ENCODE results near the gene COL15A1. TPM values are rescaled to one million over a fixed set of nuclear protein-coding genes. Genes with fewer than 3 reads are reported as not detected.

COL15A1 gene
- total and polyA plus RNA-seq, 5 donors from 2014 or later: 0.03 to 0.10 (median 0.06) TPM; not detected in 2

DNA sequence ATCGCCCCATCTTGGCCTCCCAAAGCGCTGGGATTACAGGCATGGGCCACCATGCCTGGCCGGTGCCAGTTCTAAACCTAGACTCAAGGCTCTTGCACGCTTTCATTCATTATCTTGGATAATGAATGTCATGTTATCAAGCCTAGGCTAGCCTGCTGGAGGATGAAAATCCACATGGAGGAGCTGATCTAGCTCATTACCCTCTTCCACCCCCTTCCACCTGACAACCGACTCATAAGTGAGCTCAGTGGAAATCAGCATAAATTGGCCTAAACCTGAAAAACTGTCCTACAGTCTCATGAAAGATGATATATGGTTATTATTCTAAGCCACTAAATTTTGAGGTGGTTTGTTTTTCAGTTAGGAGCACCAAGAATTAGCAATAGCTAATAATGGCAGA is 157.6 kb downstream of the COL15A1 start:
- Histone ChIP-seq H3K36me3 (ENCODE audit: control insufficient read depth, insufficient read depth, low read length) (no peaks in the 10 kb centered on the region), H3K27me3 (ENCODE audit: control insufficient read depth, insufficient read depth, low read length) (no peaks in the 10 kb centered on the region), H3K9me3 (ENCODE audit: control insufficient read depth in 2 of 2, low read length in 2 of 2) (no peaks in the 10 kb centered on the region), H3K27ac (ENCODE audit: insufficient read depth, low read length, poor library complexity, severe bottlenecking) (no peak overlapping the region), H3K4me3 (ENCODE audit: low read depth, low read length) (no peak overlapping the region), H3K4me1 (ENCODE audit: control insufficient read depth, insufficient read depth, low read length, poor library complexity, severe bottlenecking) (peaks cover 13% of the 10 kb centered on the region)
- Mint-ChIP-seq H3K27ac (peak overlapping the region in 1 of 3 donors; percentile 15), H3K27me3 (no peaks in the 10 kb centered on the region), H3K36me3 (no peaks in the 10 kb centered on the region), H3K9me3 (peaks cover 0 to 4% (median 0%) of the 10 kb centered on the region in 7 donors), H3K4me3 (peak overlapping the region in 1 of 4 donors; percentile 42), H3K4me1 (peaks cover 4 to 27% (median 17%) of the 10 kb centered on the region in 4 donors)
- no peak for DNase-seq
- ATAC-seq (ENCODE audit: low read depth in 2 of 2): no peak

DNA sequence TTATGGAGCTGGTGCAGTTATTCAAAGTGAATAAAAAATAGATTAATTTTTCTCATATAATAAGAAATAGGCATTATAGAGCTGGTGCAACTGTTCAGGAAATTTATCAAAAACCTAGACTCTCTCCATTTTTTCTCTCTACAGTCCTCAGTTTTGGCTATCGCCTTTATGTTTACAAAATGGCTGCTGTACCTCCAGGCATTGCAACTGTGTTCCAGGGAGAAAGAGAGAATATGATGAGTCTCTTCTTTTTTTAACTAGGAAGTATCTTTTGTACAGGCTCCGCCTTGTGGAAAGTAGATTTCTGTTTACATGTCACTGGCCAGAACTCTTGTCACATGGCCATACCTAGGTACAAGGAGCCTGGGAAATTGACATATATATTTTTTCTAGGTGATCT is 158.1 kb downstream of the COL15A1 start:
- peaks cover 0 to 4% (median 0%) of the 10 kb centered on the region in 7 donors for H3K9me3 Mint-ChIP-seq
- no peaks in the 10 kb centered on the region for H3K36me3 Mint-ChIP-seq
- no peaks in the 10 kb centered on the region for H3K36me3 ChIP-seq (ENCODE audit: control insufficient read depth, insufficient read depth, low read length)
- peak overlapping the region in 1 of 4 donors; percentile 42 for H3K4me3 Mint-ChIP-seq
- no peaks in the 10 kb centered on the region for H3K27me3 Mint-ChIP-seq
- no peak overlapping the region for H3K27ac ChIP-seq (ENCODE audit: insufficient read depth, low read length, poor library complexity, severe bottlenecking)
- ATAC-seq (ENCODE audit: low read depth in 2 of 2) (no peak), DNase-seq (no peak)
- H3K9me3 ChIP-seq (ENCODE audit: control insufficient read depth in 2 of 2, low read length in 2 of 2): no peaks in the 10 kb centered on the region
- no peak overlapping the region for H3K4me3 ChIP-seq (ENCODE audit: low read depth, low read length)
- peaks cover 19% of the 10 kb centered on the region for H3K4me1 ChIP-seq (ENCODE audit: control insufficient read depth, insufficient read depth, low read length, poor library complexity, severe bottlenecking)
- H3K27me3 ChIP-seq (ENCODE audit: control insufficient read depth, insufficient read depth, low read length): no peaks in the 10 kb centered on the region
- peaks cover 6 to 33% (median 19%) of the 10 kb centered on the region in 4 donors for H3K4me1 Mint-ChIP-seq
- no peak overlapping the region for H3K27ac Mint-ChIP-seq

GRCh38 chr9:99103054-99103895 is 159.6 kb downstream of the COL15A1 start:
- Mint-ChIP-seq H3K4me1 (peaks cover 16 to 47% (median 31%) of the 10 kb centered on the region in 4 donors), H3K27me3 (no peaks in the 10 kb centered on the region), H3K36me3 (peaks cover 1% of the 10 kb centered on the region), H3K27ac (peak overlapping the region; percentile 32 to 99 (median 85)), H3K4me3 (peak overlapping the region; percentile 92 to 96 (median 96)), H3K9me3 (peaks cover 0 to 4% (median 0%) of the 10 kb centered on the region in 7 donors)
- no peak for ATAC-seq (ENCODE audit: low read depth in 2 of 2)
- no peak for DNase-seq
- Histone ChIP-seq H3K27me3 (ENCODE audit: control insufficient read depth, insufficient read depth, low read length) (no peaks in the 10 kb centered on the region), H3K36me3 (ENCODE audit: control insufficient read depth, insufficient read depth, low read length) (no peaks in the 10 kb centered on the region), H3K4me1 (ENCODE audit: control insufficient read depth, insufficient read depth, low read length, poor library complexity, severe bottlenecking) (peaks cover 33% of the 10 kb centered on the region), H3K4me3 (ENCODE audit: low read depth, low read length) (no peak overlapping the region), H3K9me3 (ENCODE audit: control insufficient read depth in 2 of 2, low read length in 2 of 2) (no peaks in the 10 kb centered on the region), H3K27ac (ENCODE audit: insufficient read depth, low read length, poor library complexity, severe bottlenecking) (peak overlapping the region; percentile 76)

- Mint-ChIP-seq H3K27me3 (no peaks in the 10 kb centered on the region), H3K4me1 (peaks cover 24 to 55% (median 38%) of the 10 kb centered on the region in 4 donors), H3K36me3 (peaks cover 5% of the 10 kb centered on the region), H3K27ac (peak overlapping the region; percentile 57 to 99 (median 85)), H3K4me3 (peak overlapping the region; percentile 92 to 96 (median 96)), H3K9me3 (peaks cover 0 to 4% (median 0%) of the 10 kb centered on the region in 7 donors)
- no peak for DNase-seq
- peaks cover 40% of the 10 kb centered on the region for H3K4me1 ChIP-seq (ENCODE audit: control insufficient read depth, insufficient read depth, low read length, poor library complexity, severe bottlenecking)
- H3K4me3 ChIP-seq (ENCODE audit: low read depth, low read length): peak overlapping the region; percentile 65
- no peak for ATAC-seq (ENCODE audit: low read depth in 2 of 2)
- peak overlapping the region; percentile 76 for H3K27ac ChIP-seq (ENCODE audit: insufficient read depth, low read length, poor library complexity, severe bottlenecking)
- H3K36me3 ChIP-seq (ENCODE audit: control insufficient read depth, insufficient read depth, low read length): no peaks in the 10 kb centered on the region
- H3K9me3 ChIP-seq (ENCODE audit: control insufficient read depth in 2 of 2, low read length in 2 of 2): no peaks in the 10 kb centered on the region
- H3K27me3 ChIP-seq (ENCODE audit: control insufficient read depth, insufficient read depth, low read length): no peaks in the 10 kb centered on the region
These were observed 160.3 kb downstream of the COL15A1 start for GRCh38 chr9:99103901-99104458.

DNA sequence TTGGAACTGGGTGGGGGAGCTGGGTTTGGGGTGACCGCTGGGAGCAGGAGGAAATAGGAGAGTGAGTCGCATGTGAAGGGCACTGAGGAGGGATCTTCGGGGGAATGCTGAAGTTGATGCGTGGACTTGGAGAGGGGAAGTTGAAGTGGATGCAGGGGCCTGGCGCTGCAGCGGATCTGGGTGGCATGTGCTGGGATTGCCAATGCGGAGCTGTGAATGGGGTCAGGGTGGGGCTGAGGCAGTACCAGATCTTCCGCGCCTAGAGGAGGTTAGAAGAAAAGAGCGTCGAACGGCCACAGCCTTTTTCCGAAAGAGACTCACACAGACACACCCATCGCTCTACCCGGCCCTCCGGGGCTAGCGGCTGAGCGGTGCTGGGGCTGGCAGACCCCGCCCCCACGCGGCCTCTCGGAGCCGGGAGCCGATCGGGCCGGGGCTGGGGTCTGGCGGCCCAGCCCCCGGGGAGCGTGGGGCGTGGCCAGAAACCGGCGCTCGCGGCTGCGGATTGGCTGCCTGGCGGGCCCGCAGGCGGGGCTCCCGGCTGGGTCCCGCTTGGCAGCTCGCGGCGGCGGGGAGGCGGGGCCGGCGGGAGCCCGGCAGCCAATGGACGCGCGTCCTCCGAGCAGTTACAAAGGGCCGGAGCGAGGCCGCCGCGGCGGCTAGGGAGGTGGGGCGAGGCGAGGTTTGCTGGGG is 160.9 kb downstream of the COL15A1 start, which contains the start of gene TGFBR1:
Gene TGFBR1 (plus strand): TSS at position 655 of the 693 bp plus-strand sequence. CDS start 93 bp downstream, outside the sequence.
- peak within 1 kb of the TSS; percentile 92 to 96 (median 96) for H3K4me3 Mint-ChIP-seq
- H3K27ac ChIP-seq (ENCODE audit: insufficient read depth, low read length, poor library complexity, severe bottlenecking): peak within 1 kb of the TSS; percentile 76
- no peaks in the 10 kb centered on the region for H3K9me3 ChIP-seq (ENCODE audit: control insufficient read depth in 2 of 2, low read length in 2 of 2)
- H3K36me3 ChIP-seq (ENCODE audit: control insufficient read depth, insufficient read depth, low read length): no peaks in the 10 kb centered on the region
- peaks cover 29 to 56% (median 44%) of the 10 kb centered on the region in 4 donors for H3K4me1 Mint-ChIP-seq
- peaks cover 0 to 2% (median 0%) of the 10 kb centered on the region in 7 donors for H3K9me3 Mint-ChIP-seq
- ATAC-seq (ENCODE audit: low read depth in 2 of 2): peak; percentile 89 to 90
- peak within 1 kb of the TSS; percentile 93 for H3K4me3 ChIP-seq (ENCODE audit: low read depth, low read length)
- no peaks in the 10 kb centered on the region for H3K27me3 ChIP-seq (ENCODE audit: control insufficient read depth, insufficient read depth, low read length)
- H3K27me3 Mint-ChIP-seq: no peaks in the 10 kb centered on the region
- H3K27ac Mint-ChIP-seq: peak within 1 kb of the TSS; percentile 57 to 99 (median 85)
- H3K4me1 ChIP-seq (ENCODE audit: control insufficient read depth, insufficient read depth, low read length, poor library complexity, severe bottlenecking): peaks cover 46% of the 10 kb centered on the region
- peaks cover 5% of the 10 kb centered on the region for H3K36me3 Mint-ChIP-seq
- peak; percentile 91 to 98 (median 92) for DNase-seq

GRCh38 chr9:99105152-99106043 is 161.7 kb downstream of the COL15A1 start:
- H3K27ac Mint-ChIP-seq: peak overlapping the region; percentile 6 to 63 (median 58)
- DNase-seq (peak; percentile 9 to 48 (median 46)), ATAC-seq (ENCODE audit: low read depth in 2 of 2) (peak; percentile 1 to 4)
- peaks cover 5% of the 10 kb centered on the region for H3K36me3 Mint-ChIP-seq
- Histone ChIP-seq H3K4me3 (ENCODE audit: low read depth, low read length) (peak overlapping the region; percentile 93), H3K9me3 (ENCODE audit: control insufficient read depth in 2 of 2, low read length in 2 of 2) (no peaks in the 10 kb centered on the region), H3K27me3 (ENCODE audit: control insufficient read depth, insufficient read depth, low read length) (no peaks in the 10 kb centered on the region), H3K4me1 (ENCODE audit: control insufficient read depth, insufficient read depth, low read length, poor library complexity, severe bottlenecking) (peaks cover 50% of the 10 kb centered on the region), H3K36me3 (ENCODE audit: control insufficient read depth, insufficient read depth, low read length) (no peaks in the 10 kb centered on the region), H3K27ac (ENCODE audit: insufficient read depth, low read length, poor library complexity, severe bottlenecking) (peak overlapping the region; percentile 51)
- peaks cover 31 to 60% (median 51%) of the 10 kb centered on the region in 4 donors for H3K4me1 Mint-ChIP-seq
- H3K27me3 Mint-ChIP-seq: no peaks in the 10 kb centered on the region
- peak overlapping the region; percentile 88 to 96 (median 90) for H3K4me3 Mint-ChIP-seq
- H3K9me3 Mint-ChIP-seq: no peaks in the 10 kb centered on the region

Measured in CD4-positive, CD25-positive, alpha-beta regulatory T cell (primary cell).